HTR-8/SVneo (cell line): ENCODE data around the gene ASIC5.
"Not testable (repeated sequence)": the region's sequence is repeated elsewhere in the genome, so short reads cannot be mapped to it uniquely, and the experiment has no call there.

Experiments used
- DNase-seq: peaks from one replicate; pipeline ENCODE4 v3.0.0; 2011; ENCODE audit warnings: low spot score, mixed read lengths; ENCODE audit not compliant: insufficient read length
- FAIRE-seq: peaks from 2 replicates; lab custom pipeline; 2011; peaks lifted over from hg19 to GRCh38; lab: Jason Lieb, UNC

ASIC5 gene

GRCh38 chr4:155866177-155866576 lies at the start of gene ASIC5:
TSS of gene ASIC5 (minus strand) at chr4:155866277. CDS start at chr4:155866226, 51 bp downstream.
- no peak for DNase-seq
- FAIRE-seq: no peak

GRCh38 chr4:155914782-155915181 lies 48.7 kb upstream of the ASIC5 start:
- DNase-seq (no peak), FAIRE-seq (no peak)

GRCh38 chr4:155911905-155912304 lies 45.8 kb upstream of the ASIC5 start:
- no peak for DNase-seq
- no peak for FAIRE-seq

- no peak for FAIRE-seq
Observed at GRCh38 chr4:155909615-155910226, 43.6 kb upstream of the ASIC5 start.

GRCh38 chr4:155908187-155909139 lies 42.4 kb upstream of the ASIC5 start:
- DNase-seq (no peak), FAIRE-seq (no peak)

More at GRCh38 chr4:155909615-155910226, 43.6 kb upstream of the ASIC5 start:
- no peak for DNase-seq

GRCh38 chr4:155907556-155907955 lies 41.5 kb upstream of the ASIC5 start:
- FAIRE-seq: no peak
- no peak for DNase-seq

- FAIRE-seq (peak; percentile 23), DNase-seq (peak; percentile 58)
Observed at GRCh38 chr4:155906554-155907247, 40.6 kb upstream of the ASIC5 start.

GRCh38 chr4:155904331-155904730 lies 38.3 kb upstream of the ASIC5 start:
- FAIRE-seq: no peak

GRCh38 chr4:155903453-155903852 lies 37.4 kb upstream of the ASIC5 start, which contains the start of gene TDO2:
TSS of gene TDO2 (plus strand) at chr4:155903696. CDS start at chr4:155903759, 63 bp downstream.
- FAIRE-seq: no peak
- no peak for DNase-seq

More at GRCh38 chr4:155904331-155904730, 38.3 kb upstream of the ASIC5 start:
- no peak for DNase-seq

- FAIRE-seq (no peak), DNase-seq (no peak)
Observed at GRCh38 chr4:155901013-155901412, 34.9 kb upstream of the ASIC5 start.

- DNase-seq (peak; percentile 38), FAIRE-seq (no peak)
Observed at GRCh38 chr4:155900381-155900780, 34.3 kb upstream of the ASIC5 start.

- FAIRE-seq: no peak
- DNase-seq: no peak
Observed at GRCh38 chr4:155899891-155900290, 33.8 kb upstream of the ASIC5 start.

- not testable (repeated sequence) for FAIRE-seq, DNase-seq
Observed at GRCh38 chr4:155898371-155898770, 32.3 kb upstream of the ASIC5 start.

- FAIRE-seq: no peak
- no peak for DNase-seq
Observed at GRCh38 chr4:155891058-155891457, 25.0 kb upstream of the ASIC5 start.

- FAIRE-seq: no peak
- no peak for DNase-seq
Observed at GRCh38 chr4:155889946-155890345, 23.9 kb upstream of the ASIC5 start.

- FAIRE-seq: no peak
Observed at GRCh38 chr4:155889031-155889793, 23.1 kb upstream of the ASIC5 start.

GRCh38 chr4:155887847-155888570 lies 21.9 kb upstream of the ASIC5 start:
- no peak for DNase-seq
- FAIRE-seq: no peak

More at GRCh38 chr4:155889031-155889793, 23.1 kb upstream of the ASIC5 start:
- DNase-seq: no peak

GRCh38 chr4:155887045-155887444 lies 21.0 kb upstream of the ASIC5 start:
- DNase-seq: no peak
- no peak for FAIRE-seq

- FAIRE-seq: no peak
Observed at GRCh38 chr4:155885666-155886065, 19.6 kb upstream of the ASIC5 start.

More at GRCh38 chr4:155885666-155886065, 19.6 kb upstream of the ASIC5 start:
- no peak for DNase-seq
